HG03095 (cell line): Measurements from ENCODE around the gene CHRNG.

Experiments
- ATAC-seq: cut with Tn5 transposase; IDR thresholded peaks from one replicate; pipeline ENCODE4 v1.9.1; 2021; ENCODE audit warnings: moderate library complexity; ENCODE audit not compliant: unreplicated experiment

CHRNG gene

GRCh38 chr2:232539298-232540231, at the start of gene CHRNG:
Gene CHRNG, plus strand, starts transcription at chr2:232539692. Its CDS starts 56 bp downstream, at chr2:232539748.
- no peak for ATAC-seq

- ATAC-seq: no peak
These were observed 49.0 kb upstream of the CHRNG start for GRCh38 chr2:232490221-232491138.

- no peak for ATAC-seq
These were observed 48.2 kb upstream of the CHRNG start for GRCh38 chr2:232491139-232491780.

- no peak for ATAC-seq
These were observed 47.1 kb upstream of the CHRNG start for GRCh38 chr2:232492236-232492848.

DNA sequence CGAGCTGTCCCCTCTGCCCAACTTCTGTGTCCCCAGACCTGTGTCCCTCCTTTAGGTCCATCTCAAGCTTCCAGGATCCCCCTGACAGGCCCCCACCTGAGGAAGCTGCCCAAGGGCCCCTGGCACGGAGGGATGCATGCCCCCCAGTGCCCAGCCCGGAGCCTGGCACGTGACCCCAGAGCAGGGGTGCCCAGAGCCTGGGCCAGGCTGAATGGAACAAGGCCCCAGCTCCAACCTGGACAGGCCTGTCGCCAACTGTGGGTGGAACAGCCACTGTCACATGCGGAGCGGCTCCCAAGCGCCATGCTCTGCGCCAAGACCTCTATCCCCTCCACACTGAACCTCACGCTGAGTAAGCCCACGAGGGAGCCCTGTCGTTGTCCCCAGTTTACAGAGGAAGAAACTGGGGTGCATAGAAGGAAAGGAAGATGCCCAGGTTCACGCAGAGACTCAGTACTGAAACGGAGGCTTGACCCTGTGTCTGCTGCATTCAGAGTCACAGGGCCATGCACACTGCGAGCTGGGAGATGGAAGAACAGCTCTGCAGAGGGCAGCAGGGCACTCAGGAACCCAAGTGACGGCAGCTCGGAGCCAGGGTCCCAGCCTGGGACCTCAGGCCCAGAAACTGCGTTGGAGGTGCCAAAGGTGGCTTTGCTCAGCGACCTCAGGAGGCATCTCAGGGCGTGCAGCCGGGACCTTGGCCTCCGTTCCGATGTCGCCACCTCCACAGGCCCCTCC, 46.4 kb upstream of the CHRNG start:
- ATAC-seq: no peak

GRCh38 chr2:232493701-232494474, 45.6 kb upstream of the CHRNG start:
- no peak for ATAC-seq

DNA sequence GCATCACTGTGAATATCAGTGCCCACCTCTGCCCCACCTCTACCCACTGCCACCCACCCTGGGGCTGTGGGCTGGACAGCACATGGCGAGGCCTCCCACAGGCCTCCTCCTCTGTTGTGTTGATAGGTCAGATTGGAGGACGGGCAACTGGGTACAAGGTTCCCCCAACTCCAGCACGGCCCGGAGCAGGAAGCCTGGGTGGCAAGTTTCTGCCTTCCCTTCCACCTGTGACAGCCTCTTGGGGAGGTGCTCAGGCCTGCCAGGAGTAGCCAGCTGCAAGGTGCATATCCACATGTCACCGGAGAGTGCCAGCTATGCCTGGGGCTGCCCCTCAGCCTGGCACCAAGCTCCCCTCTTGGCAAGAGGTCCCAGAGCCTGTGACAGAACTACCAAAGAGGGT, 45.0 kb upstream of the CHRNG start:
- ATAC-seq: no peak

DNA sequence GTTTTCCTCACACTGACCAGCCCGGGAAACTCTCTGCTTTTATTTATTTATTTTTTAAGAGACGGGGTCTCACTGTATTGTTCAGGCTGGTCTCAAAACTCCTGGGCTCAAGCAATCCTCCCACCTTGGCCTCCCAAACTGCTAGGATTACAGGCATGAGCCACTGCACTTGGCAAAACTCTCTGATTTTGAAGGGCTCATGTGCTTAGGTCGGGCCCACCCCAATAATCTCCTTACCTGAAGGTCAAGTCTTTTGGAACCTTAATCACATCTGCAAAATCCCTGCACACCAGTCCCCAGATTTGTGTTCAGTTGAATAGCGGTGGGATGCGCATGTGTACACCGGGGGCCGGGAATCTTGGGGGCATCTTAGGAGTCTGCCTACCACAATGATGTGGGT, 44.2 kb upstream of the CHRNG start:
- ATAC-seq: no peak

- ATAC-seq: no peak
These were observed 42.8 kb upstream of the CHRNG start for GRCh38 chr2:232496501-232497270.

- ATAC-seq: no peak
These were observed 42.1 kb upstream of the CHRNG start for GRCh38 chr2:232497348-232497747.

- ATAC-seq: no peak
These were observed 41.0 kb upstream of the CHRNG start for GRCh38 chr2:232498452-232498851.

DNA sequence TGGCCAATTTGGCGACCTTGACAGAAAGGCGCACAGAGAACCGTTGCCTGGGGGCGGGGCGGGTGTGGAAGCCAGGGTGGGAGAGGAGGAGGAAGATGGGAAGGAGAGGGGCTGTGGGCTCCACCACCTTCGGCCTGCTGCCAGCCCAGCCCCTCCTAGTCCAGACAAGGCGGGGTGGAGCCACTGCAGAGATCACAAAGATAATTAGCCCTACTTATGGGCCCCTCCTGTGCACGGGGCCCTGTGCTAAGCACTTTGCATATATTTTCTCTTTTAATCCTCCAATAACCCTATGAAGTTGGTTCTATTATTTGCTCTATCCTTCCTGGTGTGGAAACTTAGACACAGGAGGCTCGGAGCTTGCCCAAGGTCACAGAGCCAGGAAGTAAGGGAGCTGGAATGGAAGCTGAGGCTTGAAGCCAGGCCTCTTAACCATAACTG, 38.1 kb upstream of the CHRNG start:
- ATAC-seq: no peak

- ATAC-seq: no peak
These were observed 37.6 kb upstream of the CHRNG start for GRCh38 chr2:232501794-232502390.

DNA sequence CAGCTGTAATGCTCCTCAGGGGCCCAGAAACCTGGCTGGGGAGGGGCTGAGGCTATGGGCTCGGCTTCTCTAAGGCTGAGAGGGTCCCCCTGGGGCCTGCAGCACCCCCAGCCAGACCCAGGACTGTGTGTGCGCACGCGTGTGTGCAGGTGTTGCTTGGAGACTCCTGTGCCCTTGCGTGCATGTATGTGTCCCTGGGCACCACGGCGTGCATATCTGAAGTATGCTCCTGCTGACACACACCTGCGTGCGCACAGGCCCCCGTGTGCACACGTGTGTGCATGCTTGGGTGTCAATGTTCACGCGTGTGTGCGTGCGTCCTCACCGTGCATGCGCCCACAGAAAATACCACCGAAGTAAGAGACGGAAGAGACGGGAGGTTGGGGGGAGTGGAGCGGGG, 37.0 kb upstream of the CHRNG start:
- ATAC-seq: no peak

- no peak for ATAC-seq
These were observed 36.3 kb upstream of the CHRNG start for GRCh38 chr2:232502911-232503808.

DNA sequence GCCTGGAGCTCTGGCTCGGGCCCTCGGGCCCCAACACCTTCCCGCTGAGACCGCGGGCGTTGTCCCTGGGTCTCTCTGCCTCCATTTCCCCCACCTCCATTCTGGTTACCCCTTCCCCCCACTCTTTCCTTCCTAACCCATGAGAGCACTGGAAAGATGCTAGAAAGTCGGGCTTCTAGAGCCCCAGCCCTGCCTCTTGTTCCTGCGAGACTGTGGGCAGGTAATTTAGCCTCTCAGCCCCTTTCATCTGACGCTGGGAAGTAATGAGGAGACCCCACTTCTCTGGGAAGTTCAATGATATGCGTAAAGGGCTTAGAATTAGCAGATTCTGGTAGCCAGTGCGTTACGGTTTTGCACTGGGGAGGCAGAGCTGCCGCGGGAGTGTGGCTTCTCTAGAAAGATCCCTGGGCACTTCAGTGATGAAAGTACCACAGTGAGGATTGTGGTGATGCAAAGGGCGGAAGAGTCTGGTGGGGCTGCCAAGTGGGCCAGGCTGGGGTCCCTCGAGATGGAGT, 35.6 kb upstream of the CHRNG start:
- no peak for ATAC-seq

DNA sequence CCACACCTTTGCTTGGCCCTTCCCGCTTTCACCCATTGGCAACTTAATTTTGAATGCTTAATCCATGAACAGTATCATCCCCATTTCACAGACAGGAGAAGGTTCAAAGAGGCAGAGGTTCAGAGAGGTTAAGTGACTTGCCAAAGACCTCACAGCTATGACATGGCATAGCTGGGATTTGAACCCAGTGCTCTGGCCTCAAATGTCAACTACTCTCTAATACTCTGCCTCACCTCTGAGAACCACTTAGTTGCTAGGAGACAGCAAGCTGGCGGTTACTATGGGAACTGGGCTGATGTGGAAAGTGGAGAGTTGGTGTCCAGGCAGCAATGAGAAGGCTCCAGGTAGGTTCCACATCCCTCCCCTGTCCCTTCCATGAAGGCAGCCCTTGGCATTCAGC, 35.1 kb upstream of the CHRNG start:
- ATAC-seq: no peak
